Liver (tissue), 3 donors: ENCODE results near the gene NDUFS6.

Source experiments
- ATF3 ChIP-seq: IDR thresholded peaks from 2 replicates; pipeline ENCODE4 v1.6.1; 2016; ENCODE audit warnings: antibody characterized with exemption
- CTCF ChIP-seq: fragments of 150-350 bp; IDR thresholded peaks from 2 replicates; pipeline ENCODE4 v1.5.1; 2017; ENCODE audit warnings: improper control_type of control experiment, low read depth, low read length; ENCODE audit not compliant: missing input control
- EGR1 ChIP-seq, 2 donors: IDR thresholded peaks; 2 replicates each; pipeline ENCODE4 v1.6.1; 2016 to 2018; ENCODE audit warnings: antibody characterized with exemption in 2 of 2, low read depth in 2 of 2
- FOXA1 ChIP-seq: IDR thresholded peaks from 2 replicates; pipeline ENCODE4 v1.6.1; 2016; ENCODE audit warnings: antibody characterized with exemption
- JUND ChIP-seq, 2 donors: IDR thresholded peaks; 2 replicates each; pipeline ENCODE4 v1.6.1; 2016; ENCODE audit warnings: antibody characterized with exemption in 2 of 2
- MAX ChIP-seq: IDR thresholded peaks from 2 replicates; pipeline ENCODE4 v1.6.1; 2016; ENCODE audit warnings: antibody characterized with exemption
- NR2F2 ChIP-seq: IDR thresholded peaks from 2 replicates; pipeline ENCODE4 v1.6.1; 2016; ENCODE audit warnings: antibody characterized with exemption
- RAD21 ChIP-seq, 2 donors: IDR thresholded peaks; 2 replicates each; pipeline ENCODE4 v1.6.1; 2016; ENCODE audit warnings: antibody characterized with exemption in 2 of 2, mild to moderate bottlenecking in 2 of 2
- REST ChIP-seq: IDR thresholded peaks from 2 replicates; pipeline ENCODE4 v1.6.1; 2016; ENCODE audit warnings: antibody characterized with exemption, mild to moderate bottlenecking
- RXRA ChIP-seq, 2 donors: IDR thresholded peaks; 2 replicates each; pipeline ENCODE4 v1.6.1; 2017 to 2018; ENCODE audit warnings: antibody characterized with exemption in 2 of 2, mild to moderate bottlenecking in 1 of 2
- SP1 ChIP-seq: IDR thresholded peaks from 2 replicates; pipeline ENCODE4 v1.6.1; 2018; ENCODE audit warnings: antibody characterized with exemption, mild to moderate bottlenecking
- TAF1 ChIP-seq: conservative IDR thresholded peaks from 2 replicates; pipeline ENCODE4 v1.6.1; 2016; ENCODE audit warnings: antibody characterized with exemption, mild to moderate bottlenecking
- YY1 ChIP-seq: IDR thresholded peaks from 2 replicates; pipeline ENCODE4 v1.6.1; 2016; ENCODE audit warnings: antibody characterized with exemption, mild to moderate bottlenecking
- donor health status: healthy.
- donor health status: healthy.

- TF ChIP-seq CTCF = no peak
- no peak for TF ChIP-seq ATF3
- no peak for TF ChIP-seq YY1
- TF ChIP-seq RAD21 (IDR thresholded peaks at IDR 0.05) = no peak
- no peak for TF ChIP-seq REST
- no peak for TF ChIP-seq NR2F2
- TF ChIP-seq RXRA (IDR thresholded peaks at IDR 0.05) = no peak
- TF ChIP-seq JUND (IDR thresholded peaks at IDR 0.05) = no peak
- no peak for TF ChIP-seq MAX
- TF ChIP-seq SP1 = no peak
- TF ChIP-seq EGR1 (IDR thresholded peaks at IDR 0.05; ENCODE audit: low read depth in 2 of 2) = no peak
- no peak for TF ChIP-seq TAF1
- TF ChIP-seq FOXA1 = no peak
Measured at GRCh38 chr5:1764606-1764960, 36.6 kb upstream of the NDUFS6 start.
